TTC549 (cell line): Measurements from ENCODE around the gene NAGA.
A peak's percentile ranks its signal among the peaks of the same experiment; 100 is the strongest.
"Not testable (repeated sequence)": the region's sequence is repeated elsewhere in the genome, so short reads cannot be mapped to it uniquely, and the experiment has no call there.

Experiments used
- FAIRE-seq: peaks from 2 replicates; lab custom pipeline; 2012; peaks lifted over from hg19 to GRCh38; lab: Jason Lieb, UNC

The NAGA gene

DNA sequence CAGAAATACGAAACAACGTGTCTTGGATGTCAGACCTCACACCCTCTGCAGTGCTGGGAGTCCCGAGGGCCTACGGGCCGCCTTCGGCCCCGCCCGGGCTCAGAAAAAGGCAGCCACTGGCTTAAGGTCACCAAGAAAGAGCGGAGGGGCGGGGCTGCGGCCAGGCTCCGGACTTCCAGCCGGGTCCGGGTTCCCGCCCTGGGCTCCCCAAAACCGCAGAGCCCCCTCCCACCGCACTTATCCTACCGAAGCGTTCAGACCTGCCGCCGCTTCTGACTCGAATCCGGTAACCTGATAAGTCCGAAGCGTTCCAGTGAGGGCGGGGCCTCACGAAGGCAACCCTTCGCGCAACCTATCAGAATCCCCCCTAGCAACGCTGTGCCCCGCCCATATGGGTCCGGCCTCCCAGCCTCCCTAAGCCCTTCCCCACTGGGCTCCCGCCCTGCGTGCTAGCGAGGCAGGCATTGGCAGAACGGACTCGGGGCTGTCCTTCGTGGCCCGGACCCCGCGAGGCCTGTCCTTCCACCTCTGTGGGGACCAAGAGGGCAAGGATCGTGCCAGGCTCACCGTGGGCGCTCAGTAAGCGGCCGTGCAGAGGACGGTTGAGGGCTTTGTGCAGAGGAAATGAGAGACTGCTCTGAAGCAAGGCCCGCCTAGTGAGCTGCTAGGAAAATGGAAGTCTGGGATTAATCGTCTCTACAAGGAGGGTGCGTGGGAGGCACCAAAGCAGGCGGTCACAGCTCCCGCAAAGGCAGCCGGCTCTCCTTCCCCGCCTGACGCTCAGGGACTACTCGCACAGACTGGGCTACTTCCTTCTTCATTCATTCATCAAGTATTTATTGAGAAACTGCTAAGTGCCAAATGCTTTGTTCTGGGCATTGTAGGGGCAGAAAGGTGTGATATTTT, at the start of gene NAGA:
Gene NAGA, minus strand, starts transcription at position 296 of the 906 bp plus-strand sequence. CDS start 515 bp downstream, outside the sequence.
- peak; percentile 93 for FAIRE-seq

DNA sequence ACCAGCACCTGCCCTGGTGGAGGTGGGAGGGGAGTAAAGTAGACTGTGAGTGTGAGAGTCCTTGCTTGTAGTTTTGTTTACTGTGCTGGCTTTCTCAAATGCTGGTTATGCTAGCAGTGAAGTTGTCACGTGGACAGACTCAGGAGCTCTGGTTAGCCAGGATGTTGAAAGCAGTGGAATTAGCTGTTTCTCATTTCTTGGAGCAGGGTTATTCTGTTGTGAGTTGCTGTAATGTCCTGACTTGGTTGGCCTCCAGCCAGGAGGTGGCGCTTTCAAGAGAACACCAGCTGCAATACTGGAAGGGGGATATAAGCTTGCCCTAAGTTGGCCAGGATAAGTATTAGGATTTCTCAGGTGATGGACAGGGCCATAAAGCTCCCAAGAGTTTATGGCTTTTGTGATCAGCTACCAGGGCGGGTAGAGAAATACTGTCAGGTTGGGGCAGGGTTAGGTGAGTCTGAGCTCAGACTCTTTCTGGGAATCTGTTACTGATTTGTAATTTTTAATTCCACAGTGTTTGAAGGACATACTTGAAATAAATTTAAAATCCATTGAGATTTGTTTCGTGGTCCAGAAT, 46.3 kb upstream of the NAGA start:
- no peak for FAIRE-seq

DNA sequence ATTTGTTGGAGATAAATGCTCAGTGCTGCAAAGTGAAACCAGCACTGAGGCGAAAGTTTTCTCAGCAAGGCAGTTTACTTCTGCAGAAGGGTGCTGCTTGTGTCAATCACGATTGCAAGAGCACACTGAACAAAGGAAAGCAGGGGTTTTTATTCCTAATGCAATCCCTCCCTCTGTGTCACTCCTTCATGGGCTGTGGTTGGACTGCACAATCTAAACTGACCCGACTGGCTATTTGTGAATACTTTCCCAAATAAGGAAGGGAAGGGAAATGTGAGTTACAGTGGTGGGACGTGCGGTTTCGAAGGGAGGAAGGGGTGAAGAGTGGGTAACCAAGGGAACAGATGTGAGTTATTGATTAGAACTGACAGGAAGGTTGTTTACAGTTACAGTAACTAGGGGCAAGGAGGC, 44.8 kb upstream of the NAGA start:
- FAIRE-seq = not testable (repeated sequence)

DNA sequence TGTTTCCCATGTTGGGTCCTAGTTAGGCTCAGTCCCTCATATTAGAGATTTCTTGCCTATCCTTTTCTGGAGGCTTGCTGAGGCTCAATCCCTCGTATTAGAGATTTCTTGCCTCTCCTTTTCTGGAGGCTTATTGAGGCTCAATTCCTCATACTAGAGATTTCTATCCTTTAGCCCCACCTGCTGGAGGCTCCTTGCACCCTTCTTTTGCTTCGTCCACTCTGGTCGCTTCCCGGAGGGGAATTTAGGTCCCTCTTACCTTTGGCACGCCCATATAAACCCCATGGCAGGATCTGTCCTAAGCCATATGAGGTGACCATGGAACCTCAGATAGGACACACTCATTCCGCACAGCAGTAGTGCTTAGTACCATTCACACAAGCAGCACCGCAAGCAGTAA, 44.1 kb upstream of the NAGA start:
- no peak for FAIRE-seq

DNA sequence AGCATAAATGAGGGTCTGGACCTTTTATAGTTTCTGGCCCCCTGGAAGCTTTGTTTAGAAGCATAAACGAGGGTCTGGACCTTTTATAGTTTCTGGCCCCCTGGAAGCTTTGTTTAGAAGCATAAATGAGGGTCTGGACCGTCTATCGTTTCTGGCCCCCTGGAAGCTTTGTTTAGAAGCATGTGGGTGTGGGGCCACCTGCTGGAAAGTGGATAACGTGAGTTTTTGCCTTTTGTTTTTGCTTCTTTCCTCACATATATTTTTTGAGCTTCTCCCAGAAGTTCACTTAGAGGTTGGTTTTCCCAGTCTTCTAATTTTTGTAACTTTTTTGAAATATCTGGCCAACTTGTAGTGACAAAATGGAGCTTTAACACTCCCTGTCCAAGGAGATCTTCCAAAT, 42.2 kb upstream of the NAGA start:
- FAIRE-seq = not testable (repeated sequence)

DNA sequence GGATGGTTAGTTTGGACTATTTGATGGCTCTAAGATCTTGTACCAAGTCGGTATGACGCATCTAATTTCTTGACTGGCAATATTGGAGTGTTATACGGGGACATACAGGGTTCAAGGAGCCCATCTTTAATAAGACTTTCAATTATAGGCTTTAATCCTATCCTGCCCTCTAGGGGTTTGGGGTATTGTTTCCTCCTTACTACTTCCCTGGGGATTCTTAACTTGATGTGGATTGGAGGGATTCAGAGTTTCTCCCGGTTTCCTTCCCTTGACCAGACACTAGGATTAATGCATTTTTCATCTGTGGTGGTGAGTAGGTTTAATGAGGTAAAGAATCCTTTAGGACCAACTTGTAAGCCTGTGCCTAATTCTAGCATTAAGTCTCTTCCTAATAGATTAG, 41.2 kb upstream of the NAGA start:
- no peak for FAIRE-seq

DNA sequence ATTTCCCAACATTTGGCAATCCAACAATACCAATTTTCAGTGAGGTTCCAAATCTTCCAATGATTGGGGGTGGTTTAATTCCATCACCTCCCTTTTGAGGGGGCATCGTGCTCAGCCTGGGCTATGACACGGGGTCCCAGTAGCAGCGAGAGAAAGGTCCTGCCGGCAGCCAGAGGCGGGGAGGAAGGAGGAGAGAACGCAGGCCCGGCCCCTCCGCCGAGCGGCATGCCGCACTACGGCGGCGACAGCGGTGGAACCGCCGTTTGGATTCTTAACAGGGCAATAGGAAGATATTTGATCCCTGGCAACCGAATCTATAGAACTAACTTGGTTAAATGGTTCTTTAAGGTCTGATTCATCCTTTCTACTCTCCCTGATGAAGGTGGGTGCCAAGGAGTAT, 38.2 kb upstream of the NAGA start:
- no peak for FAIRE-seq

DNA sequence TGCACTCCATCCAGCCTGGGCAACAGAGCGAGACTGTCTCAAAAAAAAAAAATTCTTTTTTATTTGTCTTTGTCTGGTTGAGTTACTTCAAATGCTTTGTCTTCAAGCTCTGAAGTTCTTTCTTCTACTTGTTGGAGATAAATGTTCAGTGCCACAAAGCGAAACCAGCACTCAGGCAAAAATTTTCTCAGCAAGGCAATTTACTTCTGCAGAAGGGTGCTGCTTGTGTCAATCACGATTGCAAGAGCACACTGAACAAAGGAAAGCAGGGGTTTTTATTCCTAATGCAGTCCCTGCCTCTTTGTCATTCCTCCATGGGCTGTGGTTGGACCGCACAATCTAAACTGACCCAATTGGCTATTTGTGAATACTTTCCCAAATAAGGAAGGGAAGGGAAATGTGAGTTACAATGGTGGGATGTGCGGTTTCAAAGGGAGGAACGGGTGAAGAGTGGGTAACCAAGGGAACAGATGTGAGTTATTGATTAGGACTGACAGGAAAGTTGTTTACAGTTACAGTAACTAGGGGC, 33.8 kb upstream of the NAGA start:
- FAIRE-seq = not testable (repeated sequence)

DNA sequence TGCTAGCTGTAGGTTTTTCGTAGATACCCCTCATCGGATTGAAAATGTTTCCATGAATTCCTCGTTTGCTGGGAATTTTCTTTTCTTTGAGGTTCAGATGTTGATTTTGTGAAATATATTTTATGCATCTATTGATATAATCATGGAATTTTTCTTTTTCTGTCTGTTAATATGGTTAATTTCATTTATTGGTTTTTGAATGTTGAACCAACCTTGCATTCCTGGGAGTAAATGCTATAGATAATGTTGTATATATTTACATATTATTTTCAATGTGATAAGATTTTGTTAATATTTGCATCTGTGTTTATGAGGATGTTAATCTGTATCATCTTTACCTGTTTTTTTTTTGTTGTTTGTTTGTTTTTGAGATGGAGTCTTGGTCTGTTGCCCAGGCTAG, 30.6 kb upstream of the NAGA start:
- FAIRE-seq = no peak

DNA sequence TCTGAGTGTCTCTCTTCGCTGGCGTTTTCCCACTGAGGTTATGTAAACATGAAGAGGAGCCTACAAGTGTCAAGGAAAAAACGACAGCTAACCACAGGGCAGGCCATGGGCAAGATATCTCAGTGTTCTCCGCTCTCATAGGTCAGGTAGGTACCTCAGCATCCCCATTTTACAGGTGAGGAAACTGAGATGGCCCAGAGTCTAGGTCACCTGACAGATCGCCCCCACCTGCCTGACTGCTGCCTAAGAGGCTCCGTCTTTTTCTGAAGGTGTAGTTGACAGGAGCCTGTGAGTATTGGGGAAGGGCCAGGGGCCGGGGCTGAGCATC, 20.8 kb upstream of the NAGA start:
- no peak for FAIRE-seq

DNA sequence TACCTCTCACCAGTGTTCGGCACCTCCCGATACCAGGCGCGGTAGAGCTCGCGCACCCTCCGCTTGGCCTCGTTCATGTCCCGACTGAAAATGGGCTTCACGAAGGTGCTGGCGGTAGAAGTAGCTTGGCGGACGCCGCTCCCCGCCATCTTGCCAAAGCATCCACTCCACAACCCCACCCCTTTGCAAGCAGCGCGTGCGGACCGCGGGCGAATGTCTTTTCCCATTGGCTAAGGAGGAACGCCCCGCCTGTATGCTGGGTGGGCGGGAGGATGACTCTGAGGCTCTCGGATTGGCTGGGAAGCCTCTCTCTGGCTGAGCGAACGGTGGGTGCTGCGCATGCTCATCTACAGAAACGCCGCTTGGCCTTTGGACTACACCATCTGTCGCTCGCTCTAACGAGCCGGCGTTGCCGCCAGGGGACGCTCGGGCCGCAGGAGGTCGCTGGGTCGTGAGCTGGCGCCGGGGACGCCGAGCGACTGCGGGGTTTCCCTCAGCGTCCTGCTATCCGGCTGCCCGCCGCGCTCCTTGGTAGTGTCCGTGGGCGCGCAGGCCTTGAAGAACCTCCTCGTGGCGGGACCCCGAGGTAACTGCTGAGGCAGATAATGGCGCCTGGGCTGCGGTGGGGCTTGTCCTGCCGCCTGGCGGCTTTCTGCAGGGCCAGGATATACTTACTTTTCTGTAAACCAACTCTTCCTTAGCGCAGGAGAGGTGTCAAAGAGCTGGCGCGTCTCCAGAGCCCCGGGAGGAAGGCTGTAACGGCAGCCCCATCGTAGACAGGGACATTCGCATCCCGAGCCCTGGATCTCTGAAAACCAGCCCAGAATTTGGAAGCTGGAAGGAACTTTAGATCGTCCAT, 20.2 kb upstream of the NAGA start, which contains the start of gene NDUFA6:
Gene NDUFA6, minus strand, starts transcription at position 177 of the 859 bp plus-strand sequence. Its CDS starts 28 bp downstream, at position 149.
- FAIRE-seq = peak; percentile 95

DNA sequence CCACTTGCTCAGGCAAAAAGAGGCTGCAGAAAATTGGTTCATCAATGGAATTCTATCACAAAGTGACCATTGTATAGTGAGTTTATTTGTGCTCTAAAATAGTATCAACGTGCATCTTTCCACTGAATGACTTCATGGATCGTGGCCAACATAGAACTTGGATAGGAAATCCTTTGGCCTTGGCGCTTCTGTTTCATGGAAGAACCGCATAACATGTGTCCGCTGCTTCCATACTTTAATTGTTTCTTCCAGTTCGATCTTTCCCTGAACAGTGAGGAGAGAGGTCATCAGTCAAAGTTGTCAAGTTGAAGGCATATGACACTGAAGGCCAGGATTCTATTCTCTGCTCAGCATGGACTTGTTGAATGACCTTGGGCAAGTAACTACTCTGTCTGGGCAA, 15.4 kb upstream of the NAGA start:
- FAIRE-seq = no peak

DNA sequence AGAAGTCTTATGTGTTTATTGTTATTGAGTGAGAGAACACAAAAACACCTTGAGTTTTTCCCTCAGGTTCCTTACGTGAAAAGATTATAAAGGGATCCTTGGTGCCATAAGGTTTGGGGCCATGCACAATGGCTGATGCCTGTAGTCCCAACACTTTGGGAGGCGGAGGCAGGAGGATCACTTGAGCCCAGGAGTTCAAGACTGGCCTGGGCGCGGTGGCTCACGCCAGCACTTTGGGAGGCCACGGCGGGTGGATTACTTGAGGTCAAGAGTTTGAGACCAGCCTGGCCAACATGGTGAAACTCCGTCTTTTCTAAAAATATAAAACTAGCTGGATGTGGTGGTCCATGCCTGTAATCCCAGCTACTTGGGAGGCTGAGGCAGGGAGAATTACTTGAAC, 14.3 kb upstream of the NAGA start:
- FAIRE-seq = no peak

DNA sequence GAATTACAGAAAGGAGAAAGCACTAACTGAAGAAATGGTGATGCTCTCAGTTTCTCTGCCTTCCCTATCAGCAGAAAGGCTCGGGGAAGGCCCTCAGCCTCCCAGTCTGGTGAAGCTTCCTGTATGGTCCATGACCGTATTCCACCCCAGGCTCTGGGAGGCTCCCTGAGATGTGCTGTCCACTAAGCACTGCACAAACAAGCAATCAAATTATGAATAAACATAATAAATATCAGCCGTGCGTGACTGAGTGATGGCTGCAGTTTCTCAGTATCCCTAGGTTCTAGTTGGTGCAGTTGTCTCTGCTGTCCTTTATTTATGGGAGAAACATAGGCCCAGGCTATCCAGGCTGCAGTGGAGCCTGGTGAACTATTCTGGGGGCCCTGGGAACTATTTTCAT, 12.5 kb upstream of the NAGA start:
- FAIRE-seq = no peak

DNA sequence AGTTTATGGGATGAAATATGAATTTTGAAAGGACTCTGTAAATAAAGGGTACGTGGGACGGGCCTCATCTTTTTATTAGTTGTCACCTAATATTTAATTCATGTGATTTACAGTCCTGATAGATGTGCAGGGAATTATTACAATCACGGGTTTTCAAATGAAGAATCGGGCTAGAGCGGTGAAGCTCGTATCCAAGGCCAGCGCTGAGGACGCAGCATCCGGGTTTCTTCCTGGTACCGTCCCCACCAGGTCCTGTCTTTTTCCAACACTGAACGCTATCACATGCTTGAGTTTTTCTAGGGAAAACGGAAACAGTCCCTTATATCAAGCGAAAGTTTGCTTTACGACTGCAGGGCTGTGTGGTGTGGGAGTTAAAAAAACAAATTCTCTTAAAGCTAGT, 9.7 kb upstream of the NAGA start:
- no peak for FAIRE-seq

DNA sequence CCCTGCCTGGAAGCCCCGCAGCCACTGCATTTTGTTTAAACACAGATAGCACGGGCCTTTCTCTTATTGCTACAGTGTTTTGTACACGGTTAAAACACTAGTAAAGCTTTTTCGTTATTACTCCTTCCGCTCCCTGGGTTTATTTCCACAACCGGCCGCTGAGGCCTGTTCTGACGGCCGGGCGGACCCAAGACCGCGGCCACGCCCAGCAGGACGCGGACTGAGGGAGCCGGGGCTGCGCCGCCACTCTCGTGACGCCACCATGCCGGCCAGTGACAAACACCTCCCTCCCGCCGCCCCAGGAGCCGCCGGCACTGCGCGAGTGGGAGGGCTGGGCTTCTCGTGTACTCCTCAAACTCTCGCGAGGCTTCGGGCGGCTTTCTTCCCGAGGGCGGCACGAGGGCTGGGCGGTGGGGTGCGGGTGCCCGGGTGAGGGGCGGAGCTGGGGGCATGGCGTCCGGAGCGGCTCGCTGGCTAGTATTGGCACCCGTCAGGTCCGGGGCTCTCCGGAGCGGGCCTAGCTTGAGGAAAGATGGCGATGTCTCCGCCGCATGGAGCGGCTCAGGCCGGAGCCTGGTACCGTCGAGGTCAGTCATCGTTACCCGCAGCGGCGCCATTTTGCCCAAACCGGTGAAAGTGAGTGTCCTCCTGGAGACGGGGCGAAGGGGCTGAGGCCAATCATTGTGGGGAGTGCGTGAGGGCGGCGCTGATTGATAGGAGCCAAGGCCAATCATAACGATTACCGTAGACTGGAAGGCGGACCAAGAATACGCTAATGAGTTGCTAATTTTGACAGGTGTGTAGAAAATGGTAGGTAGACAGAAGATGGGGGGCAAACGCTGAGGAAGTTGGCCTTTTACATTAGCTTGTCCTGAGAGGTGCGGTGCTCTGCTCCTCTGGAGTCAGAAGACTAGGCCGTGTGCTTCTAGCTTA, 9.0 kb upstream of the NAGA start, which contains the start of gene SMDT1:
Gene SMDT1, plus strand, starts transcription at position 382 of the 933 bp plus-strand sequence. Its CDS starts 69 bp downstream, at position 451.
- FAIRE-seq = peak; percentile 86

DNA sequence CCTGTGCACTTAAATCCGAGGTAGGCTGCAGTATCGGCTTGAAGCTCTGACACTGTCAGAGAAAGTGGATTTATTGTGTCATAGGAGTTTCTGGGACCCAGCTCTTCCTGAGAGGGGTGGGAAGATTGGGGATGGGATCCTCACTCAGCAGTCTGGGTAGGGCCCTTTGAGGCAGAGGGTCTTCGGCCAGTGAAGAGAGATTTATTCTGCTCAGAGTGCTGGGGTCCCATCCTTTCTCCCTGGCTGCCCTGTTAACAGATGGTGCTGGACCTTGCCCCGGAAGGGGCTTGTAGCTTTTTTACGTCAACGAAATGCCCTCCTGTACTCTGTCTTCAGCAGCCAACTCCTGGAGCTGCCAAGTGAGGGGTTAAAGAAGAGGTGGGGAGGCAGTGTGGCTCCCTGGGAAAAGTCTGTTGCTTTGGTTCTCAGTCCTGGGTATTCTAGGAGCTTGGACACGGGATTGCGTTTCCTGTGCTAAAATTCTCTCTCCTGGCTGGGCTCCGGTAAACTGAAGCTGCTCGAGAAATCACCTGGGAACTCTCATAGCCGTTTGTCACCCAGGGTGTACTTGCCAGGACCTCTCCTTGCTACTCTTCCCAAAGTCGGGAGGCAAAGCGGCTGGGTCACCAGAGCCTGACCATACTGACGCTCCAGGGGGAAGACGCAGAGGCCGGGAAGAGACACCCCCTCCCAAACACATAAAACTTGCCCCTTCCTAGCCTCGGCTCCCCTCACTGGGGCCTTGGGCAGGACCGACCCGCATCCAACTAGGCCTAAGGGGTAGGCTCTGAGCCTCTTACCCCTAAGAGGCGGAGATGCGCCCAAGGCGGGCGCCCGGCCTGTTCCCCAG, 8.1 kb upstream of the NAGA start:
- FAIRE-seq = no peak

DNA sequence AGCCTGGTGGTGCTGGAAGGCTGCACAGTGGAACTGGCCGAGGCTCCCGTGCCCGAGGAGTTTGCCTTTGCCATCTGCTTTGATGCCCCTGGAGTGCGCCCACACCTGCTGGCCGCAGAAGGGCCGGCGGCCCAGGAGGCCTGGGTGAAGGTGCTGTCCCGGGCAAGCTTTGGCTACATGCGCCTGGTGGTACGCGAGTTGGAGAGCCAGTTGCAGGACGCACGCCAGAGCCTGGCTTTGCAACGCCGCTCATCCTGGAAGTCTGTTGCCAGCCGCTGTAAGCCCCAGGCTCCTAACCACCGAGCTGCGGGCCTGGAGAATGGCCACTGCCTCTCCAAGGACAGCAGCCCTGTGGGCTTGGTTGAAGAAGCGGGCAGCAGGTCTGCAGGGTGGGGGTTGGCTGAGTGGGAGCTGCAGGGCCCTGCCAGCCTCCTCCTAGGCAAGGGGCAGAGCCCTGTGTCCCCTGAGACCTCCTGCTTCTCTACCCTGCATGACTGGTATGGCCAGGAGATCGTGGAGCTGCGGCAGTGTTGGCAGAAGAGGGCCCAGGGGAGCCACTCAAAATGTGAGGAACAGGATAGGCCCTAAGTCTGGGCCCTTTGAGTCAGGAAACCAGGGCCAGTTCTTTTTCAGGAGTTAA, 7.0 kb upstream of the NAGA start:
- FAIRE-seq = no peak

DNA sequence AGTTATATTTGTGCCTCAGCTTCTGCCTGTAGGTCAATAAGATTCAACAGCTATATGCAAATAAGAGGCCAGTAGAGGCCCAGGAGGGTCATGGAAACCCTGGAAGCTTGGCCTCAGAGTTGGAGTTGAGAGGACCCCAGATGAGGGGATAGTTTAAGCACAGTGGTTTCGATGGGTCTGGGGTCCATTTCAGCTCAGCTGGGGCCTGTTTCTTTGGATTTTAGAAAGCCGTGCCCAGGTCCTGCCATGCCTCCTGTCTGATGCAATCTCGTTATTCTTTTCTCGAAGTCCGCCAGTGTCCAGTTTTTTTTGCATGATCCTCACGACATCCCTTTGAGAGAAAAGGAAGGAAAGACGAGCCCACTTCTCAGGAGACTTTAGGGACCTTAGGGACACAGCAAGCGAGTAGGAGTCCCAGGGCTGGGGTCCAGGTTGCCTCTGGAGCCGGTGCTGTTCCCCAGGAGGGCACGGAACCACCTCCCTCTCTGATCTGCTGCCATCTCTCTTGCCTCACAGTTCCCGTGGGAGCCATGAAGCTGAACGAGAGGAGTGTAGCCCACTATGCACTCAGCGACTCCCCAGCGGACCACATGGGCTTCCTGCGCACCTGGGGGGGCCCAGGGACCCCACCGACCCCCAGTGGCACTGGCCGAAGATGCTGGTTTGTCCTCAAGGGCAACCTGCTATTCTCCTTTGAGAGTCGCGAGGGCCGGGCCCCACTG, 6.3 kb upstream of the NAGA start:
- no peak for FAIRE-seq
